Measurements from ENCODE around the gene ANKRD29.

ANKRD29 gene

DNA sequence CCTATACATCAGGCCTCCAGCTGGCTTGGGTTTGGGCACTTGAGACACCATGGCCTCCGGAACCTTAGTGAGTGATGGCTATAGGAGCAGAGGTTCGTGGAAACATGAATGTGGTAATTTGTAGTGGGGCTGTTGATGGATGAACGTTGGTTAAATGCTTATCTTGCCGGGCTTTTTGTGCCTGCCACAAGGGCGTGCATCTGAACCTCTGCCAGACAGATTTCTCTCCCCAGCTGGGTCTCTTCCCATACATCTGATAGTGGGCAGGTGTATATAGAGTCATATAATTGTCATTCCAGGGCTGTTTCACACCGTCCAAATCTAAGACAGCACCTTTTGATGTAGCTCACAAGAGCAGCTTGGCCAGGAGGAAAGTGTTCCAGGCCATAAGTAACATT is 41.3 kb upstream of the ANKRD29 start:
- no peaks in the 10 kb centered on the region for H3K9me3 ChIP-seq (ENCODE audit: control insufficient read depth, insufficient read depth, low read depth, low read length)
- no peak overlapping the region for H3K4me3 ChIP-seq (ENCODE audit: low read depth, low read length)
- H3K36me3 ChIP-seq (ENCODE audit: control insufficient read depth in 2 of 2, insufficient read depth in 1 of 2, low read length in 2 of 2): no peaks in the 10 kb centered on the region
- ChIA-PET CTCF (interaction anchor here (0.7 to 5.4 kb wide), 24 partner anchors 8 to 905 kb away, joined by 3 to 122 read pairs (median 7); no protein-coding TSS in a partner anchor), POLR2A (interaction anchor here (0.6 kb wide), 1 partner anchor 13 kb away, joined by 5 read pairs; no protein-coding TSS in a partner anchor)
- TF ChIP-seq ZBTB21 (tag by site-specific recombination; IDR thresholded peaks at IDR 0.05) (no peak), ZNF837 (tag by site-specific recombination; IDR thresholded peaks at IDR 0.05) (no peak), ZNF394 (tag by site-specific recombination; IDR thresholded peaks at IDR 0.05; ENCODE audit: borderline replicate concordance) (no peak), ZNF112 (tag by site-specific recombination; IDR thresholded peaks at IDR 0.05) (no peak), ZSCAN23 (tag by site-specific recombination; IDR thresholded peaks at IDR 0.05) (no peak), ZNF660 (tag by site-specific recombination; IDR thresholded peaks at IDR 0.05) (no peak), ZNF133 (tag by site-specific recombination; IDR thresholded peaks at IDR 0.05) (no peak), ZNF501 (tag by site-specific recombination; IDR thresholded peaks at IDR 0.05) (no peak), ZNF121 (tag by site-specific recombination; IDR thresholded peaks at IDR 0.05) (no peak), ZNF549 (tag by site-specific recombination; IDR thresholded peaks at IDR 0.05) (no peak)
- no peaks in the 10 kb centered on the region for H3K4me1 ChIP-seq (ENCODE audit: control insufficient read depth, insufficient read depth, low read length)
- H3K27ac ChIP-seq (ENCODE audit: extremely low read depth, low read depth, low read length): no peak overlapping the region

DNA sequence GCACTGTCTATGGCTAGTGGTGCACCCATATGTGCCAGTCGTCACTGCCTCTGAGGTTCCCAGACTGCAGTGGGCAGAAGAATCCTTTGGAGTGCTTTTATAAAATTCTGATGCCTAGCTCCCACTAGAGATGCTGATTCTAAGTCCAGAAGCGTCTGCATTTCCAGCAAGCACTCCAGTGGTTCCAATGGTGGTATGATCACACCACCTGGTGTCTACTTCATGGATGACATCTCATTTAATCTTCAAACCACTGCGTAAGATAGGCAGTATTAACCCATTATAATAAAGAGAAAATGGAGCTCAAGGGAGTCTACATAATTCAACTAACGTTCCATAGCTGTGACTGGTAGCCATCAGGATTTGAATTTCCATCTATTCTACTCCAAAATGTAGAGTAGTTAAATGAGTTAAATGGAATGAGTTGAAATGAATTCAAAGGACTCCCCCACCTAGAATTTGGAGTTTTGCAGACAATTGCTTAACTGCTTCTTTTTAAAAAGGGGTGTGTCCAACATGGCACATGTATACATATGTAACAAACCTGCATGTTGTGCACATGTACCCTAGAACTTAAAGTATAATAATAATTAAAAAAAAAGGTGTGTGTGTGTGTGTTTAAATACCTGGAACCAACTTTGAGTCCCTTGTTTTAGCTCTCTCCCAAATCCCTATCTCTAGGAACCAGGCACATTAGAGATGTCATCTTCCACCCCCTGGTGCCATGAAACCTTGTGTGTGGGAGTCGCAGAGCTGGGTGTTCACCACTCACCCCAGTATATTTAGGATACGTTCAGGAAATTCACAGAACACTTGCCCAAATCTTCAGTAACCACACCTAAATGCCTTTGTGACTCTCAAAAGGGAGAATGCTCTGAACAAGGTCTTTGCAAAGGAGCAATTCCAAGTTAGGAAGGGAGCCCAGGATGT is 40.6 kb upstream of the ANKRD29 start:
- H3K4me1 ChIP-seq (ENCODE audit: control insufficient read depth, insufficient read depth, low read length): no peaks in the 10 kb centered on the region
- no peaks in the 10 kb centered on the region for H3K36me3 ChIP-seq (ENCODE audit: control insufficient read depth in 2 of 2, insufficient read depth in 1 of 2, low read length in 2 of 2)
- ChIA-PET POLR2A (interaction anchor here (0.6 to 1.8 kb wide), 2 partner anchors 12 to 14 kb away, joined by 5 to 6 read pairs; no protein-coding TSS in a partner anchor), CTCF (interaction anchor here (0.5 to 5.4 kb wide), 63 partner anchors 8 to 904 kb away, joined by 3 to 122 read pairs (median 4); no protein-coding TSS in a partner anchor)
- no peak overlapping the region for H3K27ac ChIP-seq (ENCODE audit: extremely low read depth, low read depth, low read length)
- H3K9me3 ChIP-seq (ENCODE audit: control insufficient read depth, insufficient read depth, low read depth, low read length): no peaks in the 10 kb centered on the region
- no peak overlapping the region for H3K4me3 ChIP-seq (ENCODE audit: low read depth, low read length)
- no peak for TF ChIP-seq ZNF624 (tag by site-specific recombination; IDR thresholded peaks at IDR 0.05)
- TF ChIP-seq CTCF (tag by site-specific recombination; IDR thresholded peaks at IDR 0.05): peak; percentile 65; the same call in 1 of the 2 replicates
- peak; percentile 69 for TF ChIP-seq ZNF654 (tag by site-specific recombination; IDR thresholded peaks at IDR 0.05; ENCODE audit: low read depth)

DNA sequence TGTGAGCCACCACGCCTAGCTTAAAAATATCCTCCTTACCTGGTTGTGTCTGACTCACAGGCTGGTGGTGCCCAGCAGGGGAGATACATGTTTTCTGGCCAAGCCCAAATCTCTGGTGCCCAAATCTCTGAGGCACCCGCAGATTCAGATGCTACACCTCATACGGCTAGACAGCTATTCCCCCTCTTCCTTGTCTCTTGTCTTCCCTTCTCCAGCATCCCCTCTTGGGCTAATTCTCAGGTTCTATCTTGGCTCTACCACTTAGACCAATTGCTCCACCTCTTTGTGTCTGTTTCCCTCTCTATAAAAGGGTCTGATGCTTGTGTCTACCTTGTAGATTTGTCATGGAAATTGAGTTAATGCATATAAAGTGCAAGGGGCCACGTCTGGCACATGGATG is 39.9 kb upstream of the ANKRD29 start:
- CTCF ChIA-PET: interaction anchor here (0.5 to 5.4 kb wide), 48 partner anchors 8 to 491 kb away, joined by 3 to 122 read pairs (median 6); no protein-coding TSS in a partner anchor
- no peaks in the 10 kb centered on the region for H3K36me3 ChIP-seq (ENCODE audit: control insufficient read depth in 2 of 2, insufficient read depth in 1 of 2, low read length in 2 of 2)
- no peaks in the 10 kb centered on the region for H3K4me1 ChIP-seq (ENCODE audit: control insufficient read depth, insufficient read depth, low read length)
- no peaks in the 10 kb centered on the region for H3K9me3 ChIP-seq (ENCODE audit: control insufficient read depth, insufficient read depth, low read depth, low read length)
- TF ChIP-seq ZNF24 (tag by site-specific recombination; IDR thresholded peaks at IDR 0.05): no peak
- TF ChIP-seq KLF10 (tag by site-specific recombination; IDR thresholded peaks at IDR 0.05): no peak
- TF ChIP-seq ZBTB6 (tag by site-specific recombination; IDR thresholded peaks at IDR 0.05): 0 out of 2 replicates have a peak, but pooled peaks have one; percentile 25
- H3K27ac ChIP-seq (ENCODE audit: extremely low read depth, low read depth, low read length): no peak overlapping the region
- POLR2A ChIA-PET: interaction anchor here (1.8 kb wide), 1 partner anchor 13 kb away, joined by 6 read pairs; no protein-coding TSS in a partner anchor
- no peak overlapping the region for H3K4me3 ChIP-seq (ENCODE audit: low read depth, low read length)

All from HEK293 (cell line).